ENCODE results near the gene VMP1. TPM values are rescaled to one million over a fixed set of nuclear protein-coding genes. Genes with fewer than 3 reads are reported as not detected.

VMP1 gene
- total and polyA plus RNA-seq, 2 of the 4 experiments (the other 2 are of a cell fraction) = 89.8 to 197 TPM

- Histone ChIP-seq H4K8ac (ENCODE audit: low read depth in 2 of 2, low read length in 2 of 2) (no peak overlapping the region), H3K9me3 (ENCODE audit: control insufficient read depth, insufficient read depth, low read length) (no peaks in the 10 kb centered on the region), H4K91ac (ENCODE audit: insufficient read depth, low read depth, low read length) (no peak overlapping the region), H2AK5ac (ENCODE audit: low read depth, low read length) (peak overlapping the region; percentile 51; the same call in 1 of the 2 replicates), H3K56ac (ENCODE audit: extremely low read depth, insufficient read depth, low read length) (no peak overlapping the region), H3K4me1 (ENCODE audit: control insufficient read depth, insufficient read depth, low read length) (no peaks in the 10 kb centered on the region; the same call in 1 of the 2 replicates), H3K4me3 (ENCODE audit: insufficient read depth, low read depth, low read length) (no peak overlapping the region), H2BK5ac (ENCODE audit: low read depth, low read length, poor library complexity, severe bottlenecking) (no peak overlapping the region), H4K20me1 (ENCODE audit: insufficient read depth, low read length) (no peaks in the 10 kb centered on the region), H3K4ac (ENCODE audit: low read depth, low read length) (no peak overlapping the region; the same call in 1 of the 2 replicates), H4K5ac (ENCODE audit: low read depth, low read length) (no peak overlapping the region), H3K4me2 (ENCODE audit: low read depth, low read length) (no peak overlapping the region), H2BK20ac (ENCODE audit: low read depth, low read length) (no peak overlapping the region), H3K9me1 (ENCODE audit: insufficient read depth, low read length) (peaks cover 2% of the 10 kb centered on the region; the same call in 1 of the 2 replicates), H3K27me3 (ENCODE audit: control insufficient read depth, insufficient read depth, low read length) (no peaks in the 10 kb centered on the region), H3K36me3 (ENCODE audit: control insufficient read depth, insufficient read depth, low read length) (0 out of 2 replicates have a peak, but pooled peaks cover 1% of the 10 kb centered on the region), H2BK120ac (ENCODE audit: low read depth, low read length) (no peak overlapping the region), H3K23ac (ENCODE audit: low read depth, low read length) (peak overlapping the region; percentile 34; the same call in 1 of the 2 replicates), H3K14ac (replicated peaks; ENCODE audit: low read depth, low read length) (no peak overlapping the region), H3K79me1 (ENCODE audit: low read depth in 1 of 2, low read length in 2 of 2) (peaks cover 16 to 60% of the 10 kb centered on the region in 2 experiments), H3K18ac (ENCODE audit: low read depth, low read length) (no peak overlapping the region), H2AK9ac (replicated peaks; ENCODE audit: low read depth, low read length, poor library complexity) (no peak overlapping the region), H3K9ac (ENCODE audit: low read depth, low read length) (no peak overlapping the region), H3K27ac (ENCODE audit: insufficient read depth, low read length) (no peak overlapping the region), H2BK15ac (ENCODE audit: low read depth, low read length) (no peak overlapping the region), H2AFZ (replicated peaks; ENCODE audit: low read length, poor library complexity) (no peak overlapping the region)
- BruUV-seq (replicated peaks) = no TSS peak
- intact Hi-C loops (cut with micrococcal nuclease) = no loop called here
- in situ Hi-C loops (cut with MboI; ENCODE audit: low sequenced_read_pairs) = no loop called here
- no CpG with 5 or more reads among the region's 1 CpG for WGBS, 2 experiments (ENCODE audit: extremely low coverage in 2 of 2, insufficient read length in 1 of 2)
- CTCF ChIA-PET = no interaction called here
- ATAC-seq (ENCODE audit: low read depth) (no peak), DNase-seq (no peak)
- POLR2A ChIA-PET (ENCODE audit: unreplicated experiment) = interaction anchor here (0.8 kb wide), 1 partner anchor 107 kb away, joined by 10 read pairs; no protein-coding TSS in a partner anchor
- dilution Hi-C loops (cut with HindIII; ENCODE audit: low sequenced_read_pairs, unreplicated experiment) = no loop called here
- TF ChIP-seq RCOR1 (IDR thresholded peaks at IDR 0.05; ENCODE audit: insufficient replicate concordance, low read length) (no peak), MAFK (IDR thresholded peaks at IDR 0.05; ENCODE audit: low read depth, low read length) (no peak), ELK1 (IDR thresholded peaks at IDR 0.05; ENCODE audit: borderline replicate concordance, low read depth, low read length) (no peak), RAD21 (IDR thresholded peaks at IDR 0.05; ENCODE audit: low read length) (no peak), SMC3 (IDR thresholded peaks at IDR 0.05; ENCODE audit: low read depth, low read length) (no peak), MAZ (IDR thresholded peaks at IDR 0.05; ENCODE audit: borderline replicate concordance, low read depth, low read length) (no peak)
Observed at GRCh38 chr17:59730268-59730834, 22.9 kb downstream of the VMP1 start.

All from IMR-90 (cell line).